Stimulated activated CD4-positive, alpha-beta T cell treated with anti-CD3 and anti-CD28 coated beads, Interleukin-2, amount 100 ng/mL, for 4 hours (primary cell): ENCODE data around the gene KLHDC3.
"Not testable (repeated sequence)": the region's sequence is repeated elsewhere in the genome, so short reads cannot be mapped to it uniquely, and the experiment has no call there.

Experiments used
- DNase-seq: peaks from one replicate; pipeline ENCODE4 v3.0.0-alpha.2; 2020; ENCODE audit warnings: low read depth

KLHDC3 gene

DNA sequence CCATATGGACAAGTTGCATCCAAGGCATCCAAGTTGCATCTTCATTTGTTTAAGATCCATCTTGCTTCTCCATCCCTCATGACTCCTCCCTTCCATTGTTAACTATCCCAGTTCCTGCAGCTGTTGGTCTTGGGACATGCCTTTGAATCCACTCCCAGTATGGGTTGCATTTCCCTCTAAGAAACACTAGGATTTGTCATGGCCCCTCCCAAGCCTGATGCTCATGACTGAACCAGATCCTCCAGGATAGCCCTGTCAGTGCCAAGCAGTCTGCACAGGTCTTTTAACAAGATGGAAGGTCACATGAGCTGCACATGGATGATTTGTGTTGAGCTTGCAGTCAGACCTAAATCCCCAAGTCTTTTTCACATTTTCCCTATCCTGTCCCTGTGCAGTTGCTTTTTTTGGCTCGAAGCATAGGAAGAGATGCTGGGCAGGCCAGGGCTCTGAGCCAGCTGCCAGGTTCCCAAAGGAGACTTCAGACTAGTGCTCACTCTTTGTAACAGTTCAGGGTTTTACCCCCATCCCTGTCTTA lies 25.5 kb upstream of the KLHDC3 start:
- DNase-seq, result no peak

DNA sequence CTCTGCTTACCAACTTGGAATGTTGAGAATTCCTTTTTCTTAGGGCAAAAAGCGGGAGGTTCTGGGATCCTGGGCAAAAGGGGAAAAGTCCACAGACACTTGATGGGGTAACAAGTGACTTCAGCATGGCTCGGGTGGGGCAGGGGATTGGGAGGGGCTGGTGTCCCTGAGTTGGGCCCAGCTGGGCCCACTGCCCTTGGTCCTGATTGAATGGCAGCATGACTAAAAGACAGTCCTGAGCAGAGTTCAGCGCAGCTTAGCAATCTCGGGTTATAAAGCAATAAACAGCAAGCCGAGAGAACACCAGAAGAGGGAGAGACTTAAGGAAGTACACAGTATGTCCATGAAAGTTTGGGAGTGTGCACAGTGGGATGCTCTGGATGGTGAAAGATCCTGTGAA lies 24.1 kb upstream of the KLHDC3 start:
- DNase-seq, result no peak

DNA sequence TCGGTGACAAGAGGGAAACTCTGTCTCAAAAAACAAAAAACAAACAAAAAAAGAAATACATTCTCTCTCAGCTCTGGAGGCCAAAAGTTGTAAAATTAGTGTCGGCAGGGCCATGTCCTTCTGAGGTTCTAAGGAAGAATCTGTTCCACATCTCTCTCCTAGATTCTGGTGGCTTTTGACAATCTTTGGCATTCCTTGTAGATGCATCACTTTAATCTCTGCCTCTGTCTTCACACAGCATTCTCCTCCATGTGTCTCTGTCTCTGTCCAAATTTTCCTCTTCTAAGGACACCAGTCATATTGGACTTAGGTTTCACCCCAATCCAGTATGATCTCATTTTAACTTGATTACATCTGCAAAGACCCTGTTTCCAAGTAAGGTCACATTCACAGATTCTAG lies 20.6 kb upstream of the KLHDC3 start:
- DNase-seq, result no peak

DNA sequence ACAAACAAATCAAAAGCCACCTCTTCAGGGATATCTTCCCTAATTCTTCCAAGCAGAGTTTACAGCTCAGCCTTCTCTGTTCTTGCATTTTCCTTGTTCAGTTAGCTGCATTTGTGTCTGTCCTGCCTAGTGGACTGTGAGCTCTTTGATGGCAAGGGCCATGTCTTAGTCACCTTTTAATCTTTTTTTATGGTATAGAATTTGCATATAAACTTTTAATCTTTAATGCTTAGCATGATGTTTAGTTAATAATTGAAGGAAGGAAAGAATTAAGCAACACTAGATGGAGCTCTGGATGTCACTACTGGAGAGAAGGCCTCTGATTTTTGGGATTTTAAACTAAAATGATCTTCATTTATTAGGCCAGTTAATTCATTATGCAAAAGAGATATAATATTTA lies 17.5 kb upstream of the KLHDC3 start:
- DNase-seq, result no peak

DNA sequence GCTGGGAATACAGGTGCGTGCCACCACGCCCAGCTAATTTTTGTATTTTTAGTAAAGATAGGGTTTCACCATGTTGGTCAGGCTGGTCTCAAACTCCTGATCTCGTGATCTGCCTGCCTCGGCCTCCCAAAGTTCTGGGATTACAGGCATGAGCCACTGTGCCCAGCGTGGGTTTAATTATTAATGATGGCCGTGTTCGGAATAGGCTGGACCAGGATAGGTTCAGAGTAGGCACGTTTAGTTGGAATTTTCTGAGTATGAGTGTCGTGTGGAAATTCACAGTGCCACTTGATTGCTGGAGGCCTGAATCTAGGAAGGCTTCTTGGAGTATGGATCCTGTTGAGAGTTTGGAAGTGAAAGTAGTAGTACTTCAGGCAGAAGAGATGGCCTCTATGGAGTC lies 15.8 kb upstream of the KLHDC3 start:
- DNase-seq, result not testable (repeated sequence)

DNA sequence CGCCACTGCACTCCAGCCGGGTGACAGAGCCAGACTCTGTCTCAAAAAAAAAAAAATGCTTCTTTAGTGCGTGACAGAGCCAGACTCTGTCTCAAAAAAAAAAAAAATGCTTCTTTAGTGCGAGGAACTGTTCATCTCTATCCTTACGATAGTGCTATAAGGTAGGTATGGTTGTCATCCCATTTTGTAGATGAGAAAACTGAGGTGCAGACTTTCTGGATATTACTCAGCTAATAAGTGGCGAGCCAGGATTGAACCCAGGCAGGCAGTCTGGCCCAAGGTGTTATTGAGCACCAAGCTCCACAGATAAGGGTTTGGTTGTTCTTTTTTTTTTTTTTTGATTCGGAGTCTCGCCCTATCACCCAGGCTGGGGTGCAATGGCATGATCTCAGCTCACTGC lies 12.2 kb upstream of the KLHDC3 start:
- no peak for DNase-seq

DNA sequence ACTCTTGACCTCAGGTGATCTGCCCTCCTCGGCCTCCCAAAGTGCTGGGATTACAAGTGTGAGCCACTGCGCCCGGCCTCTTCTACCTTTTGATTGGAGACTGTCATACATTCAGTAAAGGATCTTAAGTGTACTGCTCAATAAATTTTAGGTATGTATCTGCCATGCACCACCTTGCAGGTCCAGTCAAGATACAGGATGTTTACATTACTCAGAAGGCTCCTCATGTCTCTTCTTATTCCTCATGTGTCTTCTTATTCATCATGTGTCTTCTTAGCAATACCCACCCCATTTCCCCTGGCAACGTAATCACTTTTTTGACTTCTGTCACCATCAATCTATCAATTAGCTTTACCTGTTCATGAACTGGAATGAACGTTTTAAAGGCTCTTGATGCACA lies 8.2 kb upstream of the KLHDC3 start:
- no peak for DNase-seq

DNA sequence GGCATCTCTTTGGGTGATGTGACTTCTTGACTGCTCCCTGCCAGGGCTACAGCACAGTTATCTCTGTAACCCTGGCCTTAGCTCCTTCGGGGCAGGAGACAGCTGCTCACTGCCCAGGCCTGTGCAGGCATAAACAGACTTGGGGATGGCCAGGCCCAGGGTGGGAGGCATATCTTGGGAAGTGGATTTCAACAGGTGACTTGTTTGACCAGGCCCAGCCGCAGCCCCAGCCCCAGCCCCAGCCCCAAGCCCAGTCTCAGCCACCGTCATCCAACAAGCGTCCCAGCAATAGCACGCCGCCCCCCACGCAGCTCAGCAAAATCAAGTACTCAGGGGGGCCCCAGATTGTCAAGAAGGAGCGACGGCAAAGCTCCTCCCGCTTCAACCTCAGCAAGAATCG lies 7.8 kb upstream of the KLHDC3 start:
- no peak for DNase-seq

DNA sequence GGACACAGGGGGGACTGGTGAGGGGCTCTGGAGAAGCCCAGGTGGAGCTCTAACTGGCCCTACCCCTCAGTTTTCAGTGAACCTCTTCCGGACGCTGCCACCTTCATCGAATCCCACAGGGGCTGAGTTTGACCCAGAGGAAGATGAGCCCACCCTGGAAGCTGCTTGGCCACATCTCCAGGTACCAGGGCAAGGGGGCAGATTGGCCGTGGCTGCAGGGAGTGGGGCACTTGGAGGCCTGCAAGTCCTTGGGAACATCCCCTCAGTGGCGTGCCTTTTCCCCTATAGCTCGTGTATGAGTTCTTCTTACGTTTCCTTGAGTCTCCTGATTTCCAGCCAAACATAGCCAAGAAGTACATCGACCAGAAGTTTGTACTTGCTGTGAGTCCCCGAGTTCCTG lies 6.9 kb upstream of the KLHDC3 start:
- DNase-seq, result no peak

DNA sequence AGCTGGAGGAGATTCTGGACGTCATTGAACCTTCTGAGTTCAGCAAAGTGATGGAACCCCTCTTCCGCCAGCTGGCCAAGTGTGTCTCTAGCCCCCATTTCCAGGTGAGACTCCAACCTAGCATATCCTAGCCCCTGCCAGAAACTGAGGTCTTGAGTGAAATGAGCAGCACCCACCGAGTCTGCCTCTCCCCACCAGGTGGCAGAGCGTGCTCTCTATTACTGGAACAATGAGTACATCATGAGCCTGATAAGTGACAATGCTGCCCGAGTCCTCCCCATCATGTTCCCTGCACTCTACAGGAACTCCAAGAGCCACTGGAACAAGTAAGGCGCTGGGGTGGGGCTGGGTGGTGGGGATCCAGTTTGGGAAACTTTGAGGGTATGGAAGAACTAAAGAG lies 4.9 kb upstream of the KLHDC3 start:
- no peak for DNase-seq

DNA sequence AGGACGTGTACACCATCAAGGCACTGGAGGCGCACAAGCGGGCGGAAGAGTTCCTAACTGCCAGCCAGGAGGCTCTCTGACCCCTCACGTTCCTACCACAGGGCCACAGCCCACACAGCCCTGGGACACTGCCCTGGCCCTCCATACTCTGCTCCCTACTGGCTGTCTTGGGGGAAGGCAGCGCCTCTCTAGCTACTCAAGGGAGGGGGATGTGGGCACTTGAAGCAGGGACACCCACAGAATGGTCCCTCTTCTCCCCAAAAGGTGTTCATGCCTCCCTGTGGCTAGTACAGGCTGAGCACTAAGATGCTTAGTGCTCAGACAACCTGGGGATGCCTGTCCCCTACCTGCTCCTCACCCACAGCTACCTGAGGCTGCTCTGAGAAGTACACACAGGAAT lies 2.8 kb upstream of the KLHDC3 start:
- DNase-seq, result no peak

DNA sequence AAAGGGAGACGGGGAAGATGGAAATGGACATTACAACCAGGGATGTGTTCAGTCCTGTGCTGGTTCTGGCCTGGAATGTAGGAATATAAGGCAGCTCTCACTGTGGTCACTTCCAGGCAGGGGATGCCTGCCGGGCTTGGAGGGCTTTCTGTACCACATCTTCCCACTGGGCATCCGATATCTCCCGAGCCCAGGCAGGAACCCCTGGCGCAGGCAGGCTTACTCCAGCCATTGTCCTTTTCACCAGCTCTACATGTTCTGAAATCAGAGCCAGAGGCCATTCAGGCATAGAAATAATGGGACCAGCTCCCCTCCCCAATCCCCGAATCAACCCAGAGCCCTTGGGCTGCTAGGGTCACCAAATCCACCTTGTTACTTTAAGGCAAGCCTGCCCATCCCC lies 1.7 kb upstream of the KLHDC3 start:
- DNase-seq, result no peak

DNA sequence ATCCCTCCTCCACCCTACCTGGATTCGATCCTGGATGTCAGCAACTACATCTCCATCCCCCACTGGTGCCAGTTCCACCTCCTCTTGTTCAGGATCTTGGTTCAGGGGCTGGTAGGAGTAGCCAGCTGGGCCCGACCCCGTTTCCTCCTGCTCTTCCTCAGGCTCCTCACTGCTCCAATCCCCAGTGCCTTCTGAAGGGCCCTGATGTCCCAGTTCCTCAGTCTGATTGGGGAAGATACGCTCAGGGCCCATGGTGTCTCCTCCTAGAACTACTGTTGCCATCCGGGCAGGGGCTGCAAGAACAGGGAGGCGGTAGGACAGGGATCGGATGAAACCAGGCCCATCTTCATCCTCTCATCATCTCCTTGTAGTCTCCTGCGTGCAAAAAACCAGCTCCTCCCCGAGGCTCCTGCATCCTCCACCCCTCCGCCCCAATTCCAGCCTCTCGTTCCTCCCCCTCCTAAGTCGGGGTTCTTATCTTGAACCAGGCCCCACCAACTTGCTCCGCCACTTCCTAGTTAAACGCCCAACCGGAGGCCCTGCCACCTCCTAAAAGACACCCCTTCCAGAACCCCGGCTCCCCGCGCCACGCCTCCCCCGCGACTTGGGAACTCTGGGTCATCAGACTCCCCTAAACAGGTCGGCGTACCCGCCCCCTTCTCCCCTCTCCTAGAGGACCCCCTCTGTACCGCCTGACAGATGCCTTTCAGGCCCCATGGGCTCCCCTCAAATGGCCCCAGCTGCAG lies 779 bp upstream of the KLHDC3 start:
- no peak for DNase-seq

DNA sequence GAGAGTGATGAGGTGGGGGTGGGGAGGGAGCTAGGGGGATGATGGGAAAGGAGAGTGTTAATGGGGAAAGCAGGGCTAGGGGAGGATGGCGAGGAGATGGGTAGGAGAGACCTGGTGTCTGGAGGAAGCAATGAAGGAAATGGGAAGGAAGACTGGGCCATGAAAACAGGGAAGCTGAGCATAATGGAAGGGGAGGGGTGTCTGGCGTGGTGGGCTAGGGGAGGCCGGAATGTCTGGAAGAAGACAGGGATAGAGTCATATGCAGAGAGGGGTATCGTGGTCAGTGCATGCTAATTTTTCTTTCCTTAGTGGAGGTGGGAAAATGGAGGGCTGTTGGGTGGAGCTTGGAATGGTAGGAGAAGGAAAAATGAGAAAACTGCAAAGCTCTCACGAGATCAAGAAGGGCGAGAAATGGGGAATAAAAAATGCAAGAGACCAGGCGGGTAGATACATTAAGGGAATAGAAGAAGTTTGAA lies 423 bp downstream of the KLHDC3 start:
- no peak for DNase-seq

DNA sequence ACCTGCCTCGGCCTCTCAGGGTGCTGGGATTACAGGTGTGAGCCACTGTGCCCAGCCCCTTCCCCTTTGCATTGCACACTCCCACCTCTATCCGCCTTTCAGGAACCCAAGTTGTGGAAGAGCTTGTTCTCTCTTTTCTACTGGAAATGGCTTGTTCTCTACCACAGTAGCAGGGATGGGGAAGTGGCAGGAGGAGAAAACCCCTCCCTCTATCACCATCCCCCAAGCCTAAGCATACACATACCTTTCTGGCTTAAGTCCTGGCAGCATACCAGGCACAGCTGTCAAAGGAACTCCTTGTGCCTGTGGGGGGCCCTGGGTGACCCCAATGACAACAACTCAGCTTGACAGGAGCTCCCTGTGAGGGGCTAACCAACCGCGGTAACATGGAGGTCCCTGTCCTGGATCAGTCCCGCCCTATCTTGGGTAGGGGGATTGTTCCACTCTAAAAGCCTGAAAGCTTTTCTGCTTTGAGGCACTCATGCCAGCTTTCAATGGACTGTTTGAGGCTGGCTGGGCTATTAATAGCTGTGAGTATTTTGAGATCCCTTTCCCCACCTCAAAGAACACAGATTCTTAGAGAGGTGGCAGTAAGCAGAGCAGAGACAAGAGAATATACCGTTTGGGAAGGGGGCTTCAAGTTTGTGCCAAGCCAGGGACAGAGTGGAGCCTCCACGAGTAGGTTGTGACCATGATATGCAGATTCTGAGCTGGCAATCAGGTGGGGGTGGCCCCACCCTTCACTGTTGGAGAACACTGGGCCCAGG lies 2.3 kb downstream of the KLHDC3 start:
- no peak for DNase-seq

DNA sequence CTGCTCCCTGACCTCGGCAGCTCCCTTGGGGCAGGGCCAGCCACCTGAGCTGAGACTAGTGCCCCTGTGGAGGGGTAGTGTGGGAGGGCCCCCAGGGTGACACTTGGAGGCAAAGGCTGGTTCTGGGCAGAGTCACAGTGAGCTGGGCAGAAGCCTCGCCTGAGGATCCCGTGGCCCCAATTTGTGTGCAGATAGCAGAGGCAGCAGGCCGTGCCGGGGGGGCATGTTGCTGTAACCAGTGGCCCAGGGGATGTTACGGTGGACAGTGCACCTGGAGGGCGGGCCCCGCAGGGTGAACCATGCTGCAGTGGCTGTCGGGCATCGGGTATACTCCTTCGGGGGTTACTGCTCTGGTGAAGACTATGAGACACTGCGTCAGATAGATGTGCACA lies 2.9 kb downstream of the KLHDC3 start:
- no peak for DNase-seq

DNA sequence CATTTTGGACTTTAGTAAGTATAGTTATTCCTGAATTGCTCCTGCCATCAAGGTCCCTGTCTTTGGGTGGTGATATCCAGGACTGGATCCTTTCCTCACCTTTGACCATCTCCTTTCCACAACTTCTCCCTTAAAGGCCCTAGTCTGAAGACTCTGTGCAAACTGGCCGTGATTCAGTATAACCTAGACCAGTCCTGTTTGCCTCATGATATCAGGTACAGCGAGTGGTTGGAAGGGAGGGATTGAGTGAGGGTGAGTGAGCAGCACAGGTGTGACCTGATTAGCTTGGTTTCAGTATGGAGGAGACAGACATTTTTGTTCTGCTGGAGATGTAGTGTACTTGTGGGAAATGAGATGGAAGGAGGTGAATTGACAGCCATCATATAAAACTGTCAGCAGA lies 5.1 kb downstream of the KLHDC3 start:
- DNase-seq, result no peak

DNA sequence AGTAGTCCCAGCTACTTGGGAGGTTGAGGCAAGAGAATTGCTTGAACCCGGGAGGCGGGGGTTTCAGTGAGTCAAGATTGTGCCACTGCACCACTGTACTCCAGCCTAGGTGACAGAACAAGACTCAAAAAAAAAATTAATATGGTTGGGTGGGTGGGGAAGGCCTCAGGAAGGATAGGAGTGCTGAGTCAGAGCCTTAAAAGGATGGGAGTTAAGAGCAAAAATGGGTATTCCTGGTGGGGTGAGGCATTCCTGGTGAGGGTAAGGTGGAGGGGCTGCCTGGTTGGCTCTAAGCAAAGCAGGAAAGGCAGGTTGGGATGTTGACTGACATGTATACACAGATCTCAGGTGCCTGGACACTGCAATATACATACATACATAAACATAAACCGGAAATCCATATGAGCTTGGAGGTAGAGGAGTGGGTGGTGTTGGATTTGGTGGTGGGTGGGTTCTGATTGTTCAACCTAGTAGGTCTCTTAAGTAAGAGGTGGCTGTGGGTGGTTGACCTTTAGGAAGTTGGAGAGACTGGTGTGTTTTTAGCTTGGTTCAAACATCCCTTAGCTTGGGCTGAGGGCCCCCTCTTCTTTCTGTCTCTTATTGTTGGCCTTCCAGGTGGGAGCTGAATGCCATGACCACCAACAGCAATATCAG lies 6.1 kb downstream of the KLHDC3 start:
- DNase-seq, result no peak

DNA sequence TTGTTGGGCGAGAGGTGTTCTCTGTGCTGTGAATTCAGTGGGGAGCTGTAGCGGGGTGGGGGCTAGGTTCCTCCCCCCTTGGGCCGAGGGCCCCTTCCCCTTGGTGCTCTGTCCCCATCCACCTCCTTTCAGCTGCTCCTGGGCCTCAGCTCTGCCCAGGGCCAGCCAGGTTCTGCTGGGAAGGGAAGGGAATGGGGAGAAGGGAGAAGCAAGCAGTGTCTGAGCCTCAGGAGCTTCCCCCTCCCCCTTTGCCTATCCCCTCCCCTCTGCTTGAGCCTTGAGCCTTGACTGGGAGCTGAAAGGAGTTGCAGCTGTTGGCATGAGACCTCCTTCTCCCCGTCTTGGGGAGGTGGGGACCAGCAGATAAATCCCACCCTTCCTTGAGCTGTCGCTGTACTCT lies 6.8 kb downstream of the KLHDC3 start:
- DNase-seq, result no peak

DNA sequence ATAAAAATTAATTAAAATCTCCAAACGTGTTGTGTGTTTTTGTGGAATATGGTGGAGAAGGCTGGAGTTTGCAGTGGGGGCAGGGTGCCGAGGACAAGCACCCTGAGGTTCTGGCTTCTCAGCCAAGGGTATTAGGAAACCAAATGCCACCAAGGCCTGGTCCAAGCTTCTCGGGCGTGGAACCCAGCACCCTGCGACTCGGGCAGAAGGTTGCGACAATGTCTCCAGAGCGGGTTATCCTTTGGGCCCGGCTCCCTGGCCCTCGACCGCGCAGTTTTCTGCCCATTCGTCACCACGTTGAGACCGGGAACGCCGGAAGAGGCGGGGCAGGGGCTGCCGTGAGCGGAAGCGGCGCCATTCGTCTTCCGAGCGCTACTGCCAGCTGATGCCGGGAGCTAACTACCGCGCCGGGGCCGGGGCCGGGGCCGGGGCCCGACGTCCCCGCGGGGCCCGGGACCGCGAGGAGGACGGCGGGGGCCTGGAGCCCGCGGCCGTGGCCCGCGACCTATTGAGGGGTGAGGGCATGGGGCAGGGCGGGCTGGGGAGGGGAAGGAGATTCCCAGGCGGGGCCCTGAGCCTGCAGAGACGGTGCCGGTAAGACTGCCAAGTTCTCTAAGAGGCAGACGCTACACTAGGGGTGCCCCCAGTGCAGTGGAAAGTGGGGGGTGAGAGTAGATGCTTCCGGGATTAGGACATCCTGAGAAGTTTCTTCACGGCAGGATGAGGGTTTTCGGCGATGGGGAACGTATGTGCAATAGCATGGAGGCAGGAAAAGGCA lies 7.4 kb downstream of the KLHDC3 start, which contains the start of gene RRP36:
TSS of gene RRP36 (plus strand) at position 354 of the 778 bp plus-strand sequence. CDS start at position 386, 32 bp downstream.
- peak; percentile 54 for DNase-seq

DNA sequence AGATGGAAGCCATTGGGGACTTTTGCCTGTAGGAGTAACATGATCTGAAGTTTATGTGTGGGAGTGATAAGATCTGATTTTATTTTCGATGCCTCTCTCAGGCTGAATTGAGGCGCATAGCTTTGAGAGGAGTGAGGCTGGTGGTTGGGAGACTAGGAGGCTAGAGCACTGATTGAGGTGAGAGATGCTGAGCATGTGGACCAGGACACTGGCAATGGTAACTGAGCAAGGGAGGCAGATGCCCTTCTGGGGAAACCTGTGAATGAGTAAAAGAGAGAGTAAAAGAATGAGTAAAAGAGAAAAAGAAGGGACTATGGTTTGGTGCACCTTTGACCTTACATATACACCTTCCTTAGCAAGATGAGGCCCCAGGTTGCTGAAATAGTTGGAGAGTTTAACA lies 10.4 kb downstream of the KLHDC3 start:
- no peak for DNase-seq

DNA sequence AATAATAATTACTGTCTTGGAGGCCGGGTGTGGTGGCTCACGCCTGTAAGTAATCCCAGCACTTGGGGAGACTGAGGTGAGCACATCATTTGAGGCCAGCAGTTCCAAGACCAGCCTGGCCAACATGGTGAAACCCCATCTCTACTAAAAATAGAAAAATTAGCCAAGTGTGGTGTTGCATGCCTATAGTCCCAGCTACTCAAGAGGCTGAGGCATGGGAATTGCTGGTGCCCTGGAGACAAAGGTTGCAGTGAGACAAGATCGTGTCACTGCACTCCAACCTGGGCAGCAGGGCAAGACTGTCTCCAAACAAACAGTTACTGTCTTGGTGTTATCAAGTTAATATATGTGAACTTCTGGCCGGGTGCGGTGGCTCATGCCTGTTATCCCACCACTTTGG lies 12.3 kb downstream of the KLHDC3 start:
- DNase-seq, result no peak
